MM.1S (cell line): ENCODE results near the gene EFEMP1.

Experiments used
- DNase-seq: peaks from one replicate; pipeline ENCODE4 v3.0.0-alpha.2; 2015
- H2AFZ ChIP-seq: fragments of 300-600 bp; sonication (generic); 2 replicates; pipeline ENCODE4 v1.6.0; 2016; ENCODE audit warnings: antibody characterized with exemption, low read length
- H3F3A ChIP-seq: fragments of 300-600 bp; sonication (generic); 2 replicates; pipeline ENCODE4 v1.6.1; 2016; ENCODE audit warnings: mild to moderate bottlenecking, antibody characterized with exemption, low read length, moderate library complexity, mixed read lengths; ENCODE audit not compliant: insufficient read depth
- H3K27ac ChIP-seq: fragments of 300-600 bp; sonication (generic); 2 replicates; pipeline ENCODE4 v1.5.1; 2016; ENCODE audit warnings: mild to moderate bottlenecking, low read length
- H3K27me3 ChIP-seq: fragments of 300-600 bp; sonication (generic); replicated peaks from 2 replicates; pipeline ENCODE4 v1.6.0; 2016; ENCODE audit warnings: low read length; ENCODE audit not compliant: insufficient read depth
- H3K36me3 ChIP-seq: fragments of 300-600 bp; sonication (generic); replicated peaks from 2 replicates; pipeline ENCODE4 v1.6.1; 2016; ENCODE audit warnings: mild to moderate bottlenecking, low read length, mixed read lengths; ENCODE audit not compliant: insufficient read depth
- H3K4me1 ChIP-seq: fragments of 300-600 bp; sonication (generic); 2 replicates; pipeline ENCODE4 v1.6.1; 2016; ENCODE audit warnings: low read length, mixed read lengths
- H3K4me2 ChIP-seq: fragments of 300-600 bp; sonication (generic); 2 replicates; pipeline ENCODE4 v1.6.0; 2016; ENCODE audit warnings: low read depth, low read length
- H3K4me3 ChIP-seq: fragments of 300-600 bp; sonication (generic); 2 replicates; pipeline ENCODE4 v1.5.1; 2016; ENCODE audit warnings: low read length, mixed read lengths
- H3K79me2 ChIP-seq: fragments of 300-600 bp; sonication (generic); 2 replicates; pipeline ENCODE4 v1.6.1; 2016; ENCODE audit warnings: mixed run types, low read length, mixed read lengths
- H3K9ac ChIP-seq: fragments of 300-600 bp; sonication (generic); 2 replicates; pipeline ENCODE4 v1.6.1; 2016; ENCODE audit warnings: low read length, mixed read lengths
- H3K9me2 ChIP-seq: fragments of 300-600 bp; sonication (generic); replicated peaks from 2 replicates; pipeline ENCODE4 v1.6.1; 2016; ENCODE audit warnings: mild to moderate bottlenecking, low read length, mixed read lengths; ENCODE audit not compliant: insufficient read depth
- H3K9me3 ChIP-seq: fragments of 300-600 bp; sonication (generic); replicated peaks from 2 replicates; pipeline ENCODE4 v1.6.1; 2016; ENCODE audit warnings: mild to moderate bottlenecking, low read length, mixed read lengths; ENCODE audit not compliant: insufficient read depth
- H4K20me1 ChIP-seq: fragments of 300-600 bp; sonication (generic); 2 replicates; pipeline ENCODE4 v1.6.1; 2016; ENCODE audit warnings: mild to moderate bottlenecking, low read length, moderate library complexity, mixed read lengths; ENCODE audit not compliant: insufficient read depth
- CTCF ChIP-seq: fragments of 300-600 bp; sonication (generic); IDR thresholded peaks from 2 replicates; pipeline ENCODE4 v1.5.1; 2016; ENCODE audit warnings: antibody characterized with exemption, low read length, mixed read lengths
- EZH2 ChIP-seq: fragments of 300-600 bp; sonication (generic); optimal IDR thresholded peaks from 2 replicates; pipeline ENCODE3; 2017; ENCODE audit warnings: low read depth, mild to moderate bottlenecking, antibody characterized with exemption, low read length, mixed read lengths
- EZH2phosphoT487 ChIP-seq: fragments of 300-600 bp; sonication (generic); IDR thresholded peaks from 2 replicates; pipeline ENCODE4 v1.6.1; 2018; ENCODE audit warnings: antibody characterized with exemption, low read length

EFEMP1 gene

DNA sequence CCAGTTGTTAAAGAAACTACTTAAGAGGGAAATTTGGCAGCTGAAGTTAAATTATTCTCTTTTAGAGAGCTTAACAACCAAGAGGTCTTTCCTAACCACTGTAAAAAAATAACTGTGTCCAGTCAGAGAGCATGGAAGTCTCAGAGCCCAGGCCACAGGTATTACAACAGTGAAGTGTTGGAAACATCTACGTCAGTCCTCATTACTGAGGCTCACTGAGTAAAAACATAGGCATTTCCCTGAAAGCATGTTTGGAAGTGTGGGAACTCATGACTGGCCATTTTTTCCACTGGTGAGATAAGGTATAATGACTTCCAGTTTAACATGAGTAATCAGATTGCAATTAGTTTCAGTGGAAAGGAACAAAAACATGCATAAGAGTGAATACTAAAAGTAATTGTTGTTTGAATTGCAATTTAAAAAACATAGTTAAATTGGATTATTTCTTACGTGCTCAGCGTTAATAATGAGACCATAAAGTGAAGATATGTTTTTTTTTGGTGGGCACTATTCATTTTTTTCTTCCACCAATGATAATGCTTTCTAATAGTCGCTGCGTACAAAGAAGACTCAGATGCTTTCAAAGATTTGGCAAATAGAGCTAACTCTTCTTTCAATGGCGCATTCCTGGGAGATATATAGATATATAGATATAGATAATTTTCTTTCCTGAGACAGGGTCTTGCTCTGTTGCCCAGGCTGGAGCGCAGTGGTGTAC, 60.8 kb downstream of the EFEMP1 start:
- no peak for DNase-seq
- Histone ChIP-seq H3K79me2 (no peaks in the 10 kb centered on the region), H3K4me3 (no peak overlapping the region), H3K27ac (no peak overlapping the region), H4K20me1 (no peaks in the 10 kb centered on the region), H3K27me3 (no peaks in the 10 kb centered on the region), H3K9ac (no peak overlapping the region), H3K4me2 (no peak overlapping the region), H2AFZ (no peak overlapping the region), H3K36me3 (no peaks in the 10 kb centered on the region), H3K9me2 (no peaks in the 10 kb centered on the region), H3F3A (no peaks in the 10 kb centered on the region), H3K4me1 (no peaks in the 10 kb centered on the region), H3K9me3 (no peaks in the 10 kb centered on the region)
- TF ChIP-seq CTCF (no peak), EZH2 (no peak), EZH2phosphoT487 (no peak)

DNA sequence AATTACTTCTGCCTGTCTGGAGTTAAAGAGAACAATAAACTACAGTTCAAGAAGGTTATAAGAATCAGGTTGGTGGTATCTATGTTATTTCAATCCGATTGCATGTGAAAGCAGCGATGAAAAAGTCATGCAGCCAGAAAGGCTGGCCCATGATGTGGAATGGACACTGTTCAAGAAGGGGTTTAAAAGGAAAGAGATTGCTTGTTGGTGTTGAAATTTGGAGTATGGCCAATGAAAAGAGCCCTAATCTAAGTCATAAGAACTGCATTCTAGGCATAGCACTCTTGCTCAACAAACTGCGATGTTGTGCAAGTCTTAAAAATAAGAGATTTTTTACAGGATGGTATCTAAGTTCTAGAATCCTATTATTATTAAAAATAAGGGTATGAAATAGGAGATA, 61.3 kb downstream of the EFEMP1 start:
- no peak for TF ChIP-seq EZH2
- TF ChIP-seq CTCF: no peak
- no peak for TF ChIP-seq EZH2phosphoT487
- H3K4me2 ChIP-seq: no peak overlapping the region
- H3K4me3 ChIP-seq: no peak overlapping the region
- no peaks in the 10 kb centered on the region for H3K36me3 ChIP-seq
- no peaks in the 10 kb centered on the region for H3K9me3 ChIP-seq
- H4K20me1 ChIP-seq: no peaks in the 10 kb centered on the region
- H3K4me1 ChIP-seq: no peaks in the 10 kb centered on the region
- H3K27me3 ChIP-seq: no peaks in the 10 kb centered on the region
- H3K79me2 ChIP-seq: no peaks in the 10 kb centered on the region
- no peak overlapping the region for H2AFZ ChIP-seq
- H3K9ac ChIP-seq: no peak overlapping the region
- H3K9me2 ChIP-seq: no peaks in the 10 kb centered on the region
- no peak for DNase-seq
- H3F3A ChIP-seq: no peaks in the 10 kb centered on the region
- H3K27ac ChIP-seq: no peak overlapping the region

GRCh38 chr2:55861733-55862132, 61.8 kb downstream of the EFEMP1 start:
- no peak for DNase-seq
- Histone ChIP-seq H3K4me1 (no peaks in the 10 kb centered on the region), H4K20me1 (no peaks in the 10 kb centered on the region), H2AFZ (no peak overlapping the region), H3F3A (no peaks in the 10 kb centered on the region), H3K4me2 (no peak overlapping the region), H3K79me2 (no peaks in the 10 kb centered on the region), H3K9ac (no peak overlapping the region), H3K36me3 (no peaks in the 10 kb centered on the region), H3K9me2 (no peaks in the 10 kb centered on the region), H3K9me3 (no peaks in the 10 kb centered on the region), H3K27ac (no peak overlapping the region), H3K4me3 (no peak overlapping the region), H3K27me3 (no peaks in the 10 kb centered on the region)
- TF ChIP-seq CTCF (no peak), EZH2phosphoT487 (no peak), EZH2 (no peak)
